ENCODE measurements around the gene PCDH9.

Gene PCDH9

GRCh38 chr13:66937423-66937822 is 292.7 kb downstream of the PCDH9 start:
- peak overlapping the region; percentile 27 for H2AFZ ChIP-seq (ENCODE audit: low read depth, low read length, severe bottlenecking)
- H3K9ac ChIP-seq (ENCODE audit: low read length) = no peak overlapping the region
- no peak for TF ChIP-seq EZH2phosphoT487 (conservative IDR thresholded peaks at IDR 0.05; ENCODE audit: low read length)
- no peak for TF ChIP-seq CTCF (IDR thresholded peaks at IDR 0.05; ENCODE audit: insufficient read depth, low read length, poor library complexity, severe bottlenecking)
- no peak overlapping the region for H3K4me3 ChIP-seq (ENCODE audit: insufficient read depth, low read length, poor library complexity, severe bottlenecking)
- H3K27me3 ChIP-seq (ENCODE audit: low read length) = no peaks in the 10 kb centered on the region
- H4K20me1 ChIP-seq (ENCODE audit: low read depth, low read length) = no peaks in the 10 kb centered on the region
- H3K9me3 ChIP-seq (ENCODE audit: insufficient read depth, low read length) = no peaks in the 10 kb centered on the region
- no peaks in the 10 kb centered on the region for H3K36me3 ChIP-seq (ENCODE audit: low read length)
- H3K4me2 ChIP-seq (ENCODE audit: low read depth, low read length, poor library complexity, severe bottlenecking) = no peak overlapping the region
- H3K27ac ChIP-seq (ENCODE audit: low read depth, low read length) = no peak overlapping the region
- no peaks in the 10 kb centered on the region for H3K9me2 ChIP-seq (replicated peaks; ENCODE audit: insufficient read depth, low read length)
- no peaks in the 10 kb centered on the region for H3F3A ChIP-seq (ENCODE audit: insufficient read depth)
- no peaks in the 10 kb centered on the region for H3K79me2 ChIP-seq (ENCODE audit: insufficient read depth, low read length)

- H3K27ac ChIP-seq (ENCODE audit: low read depth, low read length) = no peak overlapping the region
These were observed 296.1 kb downstream of the PCDH9 start for GRCh38 chr13:66933994-66934393.

GRCh38 chr13:66933527-66933926 is 296.6 kb downstream of the PCDH9 start:
- H2AFZ ChIP-seq (ENCODE audit: low read depth, low read length, severe bottlenecking) = peak overlapping the region; percentile 12
- H3K9me2 ChIP-seq (replicated peaks; ENCODE audit: insufficient read depth, low read length) = no peaks in the 10 kb centered on the region
- H3K9me3 ChIP-seq (ENCODE audit: insufficient read depth, low read length) = no peaks in the 10 kb centered on the region
- H3K9ac ChIP-seq (ENCODE audit: low read length) = no peak overlapping the region
- no peaks in the 10 kb centered on the region for H3K36me3 ChIP-seq (ENCODE audit: low read length)
- H4K20me1 ChIP-seq (ENCODE audit: low read depth, low read length) = no peaks in the 10 kb centered on the region
- H3K4me3 ChIP-seq (ENCODE audit: insufficient read depth, low read length, poor library complexity, severe bottlenecking) = no peak overlapping the region
- TF ChIP-seq CTCF (IDR thresholded peaks at IDR 0.05; ENCODE audit: insufficient read depth, low read length, poor library complexity, severe bottlenecking) (no peak), EZH2phosphoT487 (conservative IDR thresholded peaks at IDR 0.05; ENCODE audit: low read length) (no peak)
- H3K27ac ChIP-seq (ENCODE audit: low read depth, low read length) = no peak overlapping the region
- no peak overlapping the region for H3K4me2 ChIP-seq (ENCODE audit: low read depth, low read length, poor library complexity, severe bottlenecking)
- 0 out of 2 replicates have a peak, but pooled peaks cover 3% of the 10 kb centered on the region for H3F3A ChIP-seq (ENCODE audit: insufficient read depth)
- no peaks in the 10 kb centered on the region for H3K79me2 ChIP-seq (ENCODE audit: insufficient read depth, low read length)
- H3K27me3 ChIP-seq (ENCODE audit: low read length) = no peaks in the 10 kb centered on the region

More at GRCh38 chr13:66933994-66934393, 296.1 kb downstream of the PCDH9 start:
- no peak for TF ChIP-seq EZH2phosphoT487 (conservative IDR thresholded peaks at IDR 0.05; ENCODE audit: low read length)
- TF ChIP-seq CTCF (IDR thresholded peaks at IDR 0.05; ENCODE audit: insufficient read depth, low read length, poor library complexity, severe bottlenecking) = no peak
- Histone ChIP-seq H3K4me3 (ENCODE audit: insufficient read depth, low read length, poor library complexity, severe bottlenecking) (no peak overlapping the region), H2AFZ (ENCODE audit: low read depth, low read length, severe bottlenecking) (no peak overlapping the region), H3K9me2 (replicated peaks; ENCODE audit: insufficient read depth, low read length) (no peaks in the 10 kb centered on the region), H3F3A (ENCODE audit: insufficient read depth) (0 out of 2 replicates have a peak, but pooled peaks cover 3% of the 10 kb centered on the region), H3K27me3 (ENCODE audit: low read length) (no peaks in the 10 kb centered on the region), H3K9me3 (ENCODE audit: insufficient read depth, low read length) (no peaks in the 10 kb centered on the region), H4K20me1 (ENCODE audit: low read depth, low read length) (no peaks in the 10 kb centered on the region), H3K79me2 (ENCODE audit: insufficient read depth, low read length) (no peaks in the 10 kb centered on the region), H3K9ac (ENCODE audit: low read length) (no peak overlapping the region), H3K36me3 (ENCODE audit: low read length) (no peaks in the 10 kb centered on the region), H3K4me2 (ENCODE audit: low read depth, low read length, poor library complexity, severe bottlenecking) (no peak overlapping the region)

All from SU-DHL-6 (cell line).